ENCODE data around the gene SLCO4A1.

The SLCO4A1 gene

DNA sequence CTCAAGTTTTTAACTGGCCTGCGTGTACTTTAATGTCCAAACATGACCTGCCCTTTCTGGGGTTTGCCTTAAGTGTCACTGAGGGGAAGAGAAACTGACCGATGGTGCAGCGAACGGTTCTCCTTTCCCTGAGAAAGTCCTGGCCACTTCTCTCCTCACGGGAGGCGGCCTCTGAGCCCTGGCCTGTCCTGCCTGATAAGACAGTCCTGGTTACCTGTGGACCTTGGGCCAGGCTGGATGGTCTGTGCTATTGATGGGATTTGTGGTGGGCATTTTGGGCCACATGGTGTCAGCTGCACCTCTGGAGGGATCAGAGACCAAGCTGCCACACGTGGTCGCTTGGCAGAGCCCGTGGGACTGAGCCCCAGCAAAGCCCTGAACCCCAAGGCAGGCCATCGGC lies 54.7 kb downstream of the SLCO4A1 start:
- FAIRE-seq (peak; percentile 67), DNase-seq (ENCODE audit: insufficient read length, low spot score) (no peak)

DNA sequence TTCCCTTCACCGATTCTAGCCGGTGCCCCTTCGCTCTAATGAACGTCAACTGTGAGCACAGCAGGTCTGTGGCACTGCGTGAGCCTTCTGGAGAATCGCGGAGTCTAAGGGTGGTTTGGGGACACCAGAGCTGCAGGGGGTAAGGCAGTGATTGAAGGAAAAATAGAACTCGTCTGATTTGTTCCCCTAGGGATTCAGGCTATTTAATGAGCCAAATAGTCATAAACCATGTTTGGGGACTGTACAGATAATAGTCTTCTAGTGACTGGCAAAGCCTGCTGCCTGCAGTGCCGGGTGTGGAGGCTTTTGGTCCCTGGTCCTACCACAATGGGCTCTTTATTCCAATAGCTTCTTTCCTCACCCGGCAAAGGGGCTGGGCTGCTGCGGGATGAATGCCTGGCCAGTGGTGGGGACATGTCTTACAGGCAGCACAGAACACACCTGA lies 55.2 kb downstream of the SLCO4A1 start:
- DNase-seq (ENCODE audit: insufficient read length, low spot score) = no peak
- peak; percentile 82 for FAIRE-seq

DNA sequence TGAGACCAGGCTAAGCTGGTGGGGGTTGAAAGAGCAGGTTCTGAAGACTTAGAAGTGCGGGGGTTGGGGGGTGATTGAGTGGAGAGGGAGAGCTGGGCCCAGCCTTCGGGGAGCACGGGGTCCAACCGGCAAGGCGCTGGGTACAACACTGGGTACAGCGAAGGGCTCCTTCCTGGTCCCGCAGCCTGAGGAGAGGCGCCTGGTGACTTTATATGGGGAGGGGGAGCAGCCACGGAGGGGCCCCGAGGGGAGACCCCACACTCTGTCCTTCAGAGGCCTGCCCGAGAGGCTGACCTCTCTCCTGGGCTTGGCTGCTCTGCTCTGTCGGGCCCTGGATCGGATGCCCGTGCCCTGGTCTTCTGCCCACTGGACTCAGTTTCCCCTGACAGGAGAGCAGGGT lies 55.9 kb downstream of the SLCO4A1 start:
- DNase-seq (ENCODE audit: insufficient read length, low spot score) (no peak), FAIRE-seq (no peak)

DNA sequence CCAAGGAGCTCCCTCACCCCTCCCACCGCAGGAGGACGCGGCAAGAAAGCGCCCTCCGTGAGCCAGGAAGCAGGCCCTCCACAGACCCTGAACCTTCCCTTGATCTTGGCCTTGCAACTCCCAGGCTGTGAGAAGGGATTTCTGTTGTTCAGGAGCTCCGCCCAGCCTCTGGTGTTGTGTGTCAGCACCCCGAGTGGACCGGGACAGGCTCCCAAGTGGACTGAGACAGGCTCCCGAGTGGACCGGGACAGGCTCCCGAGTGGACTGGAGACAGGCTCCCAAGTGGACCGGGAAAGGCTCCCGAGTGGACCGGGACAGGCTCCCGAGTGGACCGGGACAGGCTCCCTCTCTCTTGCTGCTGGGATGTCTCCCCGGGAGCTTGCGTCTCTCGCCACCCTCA lies 57.0 kb downstream of the SLCO4A1 start:
- FAIRE-seq = no peak
- DNase-seq (ENCODE audit: insufficient read length, low spot score) = no peak

DNA sequence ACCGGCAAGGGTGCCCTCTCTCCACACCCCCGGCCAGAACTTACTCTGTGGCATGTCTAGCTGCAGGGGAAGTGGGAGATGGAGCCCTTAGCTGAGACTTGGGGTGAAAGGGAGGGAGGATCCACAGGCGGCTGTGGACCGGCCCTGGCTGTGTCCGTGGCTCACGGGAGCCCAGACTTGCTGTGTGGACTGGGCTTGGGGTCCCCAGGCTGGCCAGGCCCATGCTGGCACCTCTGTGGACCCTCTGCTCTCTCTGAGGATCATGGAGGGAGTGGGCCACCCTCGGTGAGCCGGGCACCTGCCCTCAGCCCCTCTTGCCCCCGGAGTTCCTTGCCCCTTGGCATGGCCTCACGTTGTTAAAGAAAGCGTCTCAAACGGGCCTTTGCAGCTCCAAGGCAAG lies 57.4 kb downstream of the SLCO4A1 start:
- FAIRE-seq = no peak

DNA sequence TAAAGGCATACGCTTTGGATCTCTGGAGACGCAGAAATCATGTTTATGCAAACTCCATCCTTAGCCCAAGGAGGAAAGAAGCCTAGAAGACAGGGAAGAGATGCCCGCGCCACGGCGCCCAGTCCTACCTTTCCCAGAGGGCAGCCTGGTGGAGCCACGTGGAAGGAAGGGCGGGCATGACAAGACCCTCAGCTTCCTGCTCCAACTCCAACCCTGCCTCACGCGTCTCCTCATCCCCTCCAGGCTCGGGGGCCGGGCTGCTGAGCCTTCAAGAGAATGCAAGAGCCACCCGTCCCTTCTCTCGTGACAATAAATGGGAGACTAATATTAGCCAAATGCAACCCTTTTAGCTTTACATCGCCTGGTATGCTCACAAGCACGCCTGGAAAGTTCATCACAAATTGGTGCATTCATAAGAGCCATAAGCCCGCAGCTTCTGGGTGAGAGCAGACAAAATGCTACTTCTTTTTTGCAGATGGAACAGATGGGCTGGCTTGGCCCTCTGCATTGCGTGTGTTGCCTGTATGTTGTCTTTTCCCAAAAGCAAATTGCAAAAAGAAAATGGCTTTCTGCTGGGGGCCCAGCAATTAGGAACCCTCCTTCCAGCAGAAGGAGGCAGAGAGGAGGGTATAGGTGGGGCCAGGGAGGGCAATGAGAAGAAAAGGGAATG lies 58.1 kb downstream of the SLCO4A1 start:
- DNase-seq (ENCODE audit: insufficient read length, low spot score) (no peak), FAIRE-seq (no peak)

More for the DNA sequence above, 57.4 kb downstream of the SLCO4A1 start:
- no peak for DNase-seq (ENCODE audit: insufficient read length, low spot score)

DNA sequence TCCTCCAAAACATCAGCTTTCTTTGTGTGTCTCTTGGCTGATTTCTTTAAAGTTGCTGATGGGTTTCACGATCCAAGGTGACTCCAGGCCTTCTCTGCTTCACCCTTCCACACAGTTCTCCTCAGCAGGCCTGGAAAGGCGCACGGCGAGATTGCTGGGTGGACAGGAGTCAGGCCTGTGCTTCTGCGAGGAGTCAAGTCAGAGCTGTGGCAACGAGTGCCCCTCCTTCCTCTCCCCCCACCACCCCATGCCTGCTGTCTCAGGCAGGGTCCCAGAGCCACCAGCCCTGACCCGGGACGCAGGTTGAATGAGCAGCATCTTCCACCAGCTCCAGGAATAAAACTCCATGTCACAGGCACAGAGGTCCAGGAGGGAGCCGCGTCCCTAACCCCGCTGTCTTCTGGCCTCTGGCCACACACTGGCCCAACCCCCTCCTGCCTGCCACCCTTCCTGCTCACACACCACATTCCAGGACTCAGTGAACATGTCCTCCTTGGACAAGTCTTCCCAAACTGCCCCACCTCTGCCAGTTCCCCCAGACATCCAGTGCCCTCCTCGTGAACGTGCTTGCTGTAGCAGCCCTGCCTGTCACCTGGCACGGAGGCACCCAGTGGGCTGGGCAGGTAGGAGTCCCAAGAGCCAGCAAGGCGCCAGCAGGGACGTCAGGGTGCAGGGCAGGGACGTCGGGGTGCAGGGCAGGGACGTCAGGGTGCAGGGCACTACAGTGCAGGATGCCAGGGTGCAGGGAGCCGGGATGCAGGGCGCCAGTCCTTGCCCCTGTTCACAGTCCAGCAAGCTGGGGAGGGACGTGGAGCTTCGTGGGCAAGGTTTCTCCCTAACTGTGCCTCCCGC lies 59.1 kb downstream of the SLCO4A1 start:
- DNase-seq (ENCODE audit: insufficient read length, low spot score) = no peak
- peak; percentile 87 for FAIRE-seq

DNA sequence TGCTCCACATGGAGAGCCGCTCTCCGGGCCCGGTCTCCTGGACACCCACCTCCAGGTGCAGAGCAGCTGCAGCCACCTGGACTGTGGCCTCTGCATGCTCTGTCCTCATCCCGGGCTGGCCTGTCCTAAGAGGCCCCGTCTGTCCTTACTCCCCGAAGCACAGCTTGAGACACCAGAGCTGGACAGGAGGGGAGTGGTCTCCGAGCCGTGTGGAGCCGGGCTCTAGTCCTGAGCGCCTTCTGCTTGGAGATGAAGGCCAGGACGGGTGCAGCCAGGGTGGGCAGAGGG lies 59.7 kb downstream of the SLCO4A1 start:
- no peak for FAIRE-seq
- no peak for DNase-seq (ENCODE audit: insufficient read length, low spot score)

DNA sequence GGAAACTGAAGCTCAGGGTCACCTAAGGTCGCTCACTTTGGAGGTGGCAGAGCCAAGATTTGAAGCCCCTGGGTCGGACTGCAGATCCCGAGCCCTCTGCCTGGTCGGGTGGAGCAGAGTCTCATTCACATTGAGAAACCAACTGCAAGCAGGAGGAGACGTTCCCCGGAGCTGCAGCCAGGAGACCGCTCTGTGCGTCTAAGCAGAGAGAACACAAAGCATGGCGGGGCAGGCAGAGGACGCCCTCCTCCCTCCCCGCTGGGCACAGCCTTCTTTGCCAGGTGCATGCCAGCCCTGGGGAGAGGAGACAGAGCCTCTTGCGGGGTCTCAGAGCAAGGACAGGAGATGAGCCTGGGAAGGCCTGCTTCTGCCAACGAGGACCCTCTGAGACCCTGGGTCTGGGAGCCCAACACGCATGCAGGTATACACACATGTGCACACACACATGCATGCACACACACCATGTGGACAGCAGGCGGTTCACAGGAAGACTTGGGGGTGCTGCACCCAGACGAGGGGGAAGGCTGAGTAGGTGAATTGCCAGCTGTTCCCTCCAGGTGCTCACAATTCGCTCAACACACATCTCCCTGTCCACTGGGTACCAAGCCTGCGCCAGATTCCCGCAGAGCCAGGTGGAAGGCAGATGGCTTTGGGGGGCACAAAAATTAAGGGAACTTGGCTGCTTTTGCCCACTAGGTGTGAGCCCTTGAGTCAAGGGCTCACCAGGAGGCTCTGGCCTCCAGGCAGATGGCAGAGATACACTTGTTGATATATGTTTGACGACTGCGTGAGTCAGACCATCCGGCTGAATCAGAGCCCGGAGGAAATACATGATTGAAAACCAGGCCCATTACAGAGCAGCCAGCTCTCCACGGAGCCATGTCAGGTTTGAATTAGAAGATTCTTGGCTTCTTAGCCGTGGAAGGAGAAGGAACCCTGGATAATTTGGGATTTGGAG lies 60.9 kb downstream of the SLCO4A1 start:
- FAIRE-seq (peak; percentile 98), DNase-seq (ENCODE audit: insufficient read length, low spot score) (peak; percentile 100)

DNA sequence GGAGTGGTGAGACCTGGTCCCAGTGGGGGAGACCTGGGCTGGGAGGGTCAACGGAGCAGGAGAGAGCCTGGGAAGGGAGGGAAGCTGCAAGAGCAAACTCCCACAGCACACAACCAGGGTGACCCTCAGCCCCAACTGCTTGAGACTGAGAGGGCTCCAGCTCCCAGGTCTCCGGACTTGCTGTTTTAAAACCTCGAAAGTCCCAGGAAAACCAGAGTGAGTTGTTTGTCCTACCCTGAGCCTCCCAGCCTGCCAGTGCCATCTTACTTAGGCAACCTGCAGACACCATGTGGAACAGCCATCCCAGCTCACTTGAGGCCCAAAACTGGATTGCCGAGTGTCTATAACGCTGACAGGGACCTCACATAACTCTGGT lies 61.5 kb downstream of the SLCO4A1 start:
- DNase-seq (ENCODE audit: insufficient read length, low spot score) = peak; percentile 37
- FAIRE-seq = peak; percentile 13

DNA sequence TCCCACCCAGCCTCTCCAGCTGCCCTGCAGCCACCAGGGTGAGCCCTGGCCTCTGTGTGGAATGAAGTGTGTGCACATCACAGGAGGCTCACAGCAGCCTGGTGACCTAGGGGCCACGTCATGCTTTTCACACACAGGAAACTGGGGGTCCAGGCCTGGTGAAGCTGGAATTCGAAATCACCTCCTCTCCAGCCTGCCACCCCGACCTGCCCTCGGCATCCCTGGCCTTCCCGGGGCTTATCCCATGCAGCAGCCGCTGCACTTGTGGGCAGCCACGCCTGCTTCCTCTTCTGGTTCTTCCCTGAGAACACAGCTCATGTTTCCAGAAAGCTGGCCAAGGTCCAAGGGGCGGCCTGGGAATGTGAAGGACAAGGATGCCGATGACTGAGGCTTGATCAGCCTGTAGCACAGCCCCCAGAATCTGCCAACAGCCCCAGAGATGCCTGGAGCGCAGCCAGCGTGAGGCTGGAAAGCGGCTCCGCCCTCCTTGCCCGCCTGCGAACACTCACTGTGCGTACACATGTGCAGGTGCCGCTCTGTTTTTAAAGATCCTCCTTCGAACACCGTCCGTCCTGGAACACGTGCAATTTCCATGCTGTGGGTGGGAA lies 62.1 kb downstream of the SLCO4A1 start:
- DNase-seq (ENCODE audit: insufficient read length, low spot score) (peak; percentile 87), FAIRE-seq (peak; percentile 99)

DNA sequence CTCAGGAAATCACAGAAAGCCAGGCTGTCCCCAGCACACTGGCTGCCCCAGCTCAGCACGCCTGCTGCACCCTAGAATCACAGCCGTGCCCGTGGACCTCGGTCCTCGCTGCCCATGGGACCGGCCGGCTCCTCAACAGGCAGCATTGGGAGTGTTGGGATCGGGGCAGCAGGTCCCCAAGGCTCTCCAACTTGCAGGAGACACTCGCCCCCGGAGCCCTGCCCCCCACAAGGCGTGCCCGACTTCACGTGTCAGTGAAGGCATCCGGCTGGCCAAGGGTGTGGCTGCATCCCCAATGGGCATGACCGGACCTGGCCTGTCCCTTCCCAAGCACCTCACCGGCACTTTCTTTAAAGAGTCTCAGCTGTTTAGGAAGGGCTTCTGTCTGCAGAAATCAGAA lies 63.3 kb downstream of the SLCO4A1 start:
- FAIRE-seq = no peak

DNA sequence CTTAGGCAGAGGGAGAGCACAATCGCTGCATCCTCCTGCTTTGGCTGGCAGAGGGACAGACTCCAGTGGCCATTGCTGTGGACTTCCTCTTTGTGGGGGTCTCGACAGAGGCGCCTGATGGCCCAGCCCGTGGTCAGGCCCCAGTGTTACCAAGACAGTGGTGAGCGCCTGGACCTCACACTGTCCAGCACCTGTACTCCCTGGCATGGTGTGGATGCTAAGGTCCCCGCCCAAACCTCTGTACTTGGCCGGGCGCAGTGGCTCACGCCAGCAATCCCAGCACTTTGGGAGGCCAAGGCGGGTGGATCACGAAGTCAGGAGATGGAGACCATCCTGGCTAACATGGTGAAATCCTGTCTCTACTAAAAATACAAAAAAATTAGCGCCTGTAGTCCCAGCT lies 64.0 kb downstream of the SLCO4A1 start:
- FAIRE-seq = no peak
- no peak for DNase-seq (ENCODE audit: insufficient read length, low spot score)

More for the DNA sequence above, 63.3 kb downstream of the SLCO4A1 start:
- no peak for DNase-seq (ENCODE audit: insufficient read length, low spot score)

DNA sequence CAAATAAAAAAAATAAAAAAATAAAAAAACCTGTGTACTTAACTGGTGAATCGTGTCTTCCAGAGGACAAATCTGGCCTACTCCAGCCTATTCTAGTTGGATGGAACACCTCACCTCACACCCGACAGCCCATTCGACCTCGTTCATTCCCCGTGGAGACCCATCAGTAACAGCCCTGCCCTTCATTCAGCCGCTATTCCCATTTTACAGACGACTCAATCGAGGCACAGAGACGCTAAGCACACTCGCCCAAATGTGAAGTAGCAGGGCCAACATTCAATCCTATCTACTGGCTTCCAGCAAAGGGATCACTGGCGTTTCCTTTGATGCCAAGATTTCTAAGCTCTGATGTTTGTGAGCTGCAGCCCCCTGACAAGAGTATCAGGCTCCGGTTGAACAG lies 64.6 kb downstream of the SLCO4A1 start:
- no peak for DNase-seq (ENCODE audit: insufficient read length, low spot score)
- FAIRE-seq = peak; percentile 40

DNA sequence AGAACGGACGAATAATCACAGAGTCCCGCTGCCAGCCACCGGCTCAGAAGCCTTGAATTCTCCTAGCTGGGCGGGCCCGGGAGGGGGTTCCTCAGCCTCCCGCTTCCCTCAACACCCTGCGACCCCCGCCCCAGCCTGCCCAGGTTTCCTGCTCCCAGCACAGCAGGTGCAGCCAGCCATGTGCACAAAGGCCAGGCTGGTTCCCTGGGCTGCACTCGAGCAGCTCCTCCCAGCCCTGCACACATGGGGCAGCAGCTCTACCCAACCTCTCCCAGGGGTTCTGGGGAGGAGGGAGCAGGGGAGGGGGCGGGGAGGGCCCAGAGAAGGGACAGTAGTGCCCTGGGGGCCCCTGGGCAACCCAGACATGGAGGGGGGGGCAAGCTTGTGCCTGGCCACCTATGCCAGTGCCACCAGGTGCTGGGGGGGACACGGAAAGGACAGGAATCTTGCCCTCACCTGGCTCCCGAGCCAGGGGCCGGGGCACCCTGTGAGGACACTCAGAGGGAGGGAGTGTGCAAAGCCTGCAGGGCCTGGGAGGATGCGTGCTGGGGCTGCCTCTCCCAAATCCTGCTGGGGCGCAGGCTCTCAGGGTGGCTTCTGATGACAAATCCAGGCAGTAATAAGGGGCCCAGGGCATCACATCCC lies 65.1 kb downstream of the SLCO4A1 start:
- peak; percentile 57 for FAIRE-seq
- no peak for DNase-seq (ENCODE audit: insufficient read length, low spot score)

DNA sequence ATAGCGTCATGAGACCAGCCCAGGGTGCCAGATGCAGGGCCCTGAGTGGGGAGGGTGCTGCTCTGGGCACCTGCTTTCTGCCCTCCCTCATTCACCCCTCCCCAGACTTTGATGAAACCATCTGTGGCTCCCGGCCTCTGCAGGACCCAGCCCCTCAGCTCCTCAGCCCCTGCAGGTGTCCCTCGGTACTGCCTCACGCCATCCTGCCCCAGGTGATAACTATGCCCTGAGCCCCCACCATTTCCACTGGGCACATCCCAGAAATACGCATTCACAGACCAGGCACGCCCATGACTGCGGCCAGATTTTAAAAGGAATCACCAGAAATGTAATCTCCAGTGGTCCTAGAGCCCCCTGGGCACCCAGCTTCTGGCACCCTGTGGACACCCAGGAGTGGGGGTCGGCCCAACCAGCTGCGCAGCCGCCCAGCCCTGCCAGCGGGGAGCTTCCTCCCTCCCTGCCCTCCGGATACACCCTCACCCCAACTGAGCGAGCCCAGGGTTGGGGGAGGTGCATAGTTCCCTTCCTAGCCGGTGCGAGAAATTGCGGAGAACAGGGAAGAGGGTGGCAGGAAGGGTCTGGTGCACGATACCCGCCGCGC lies 65.7 kb downstream of the SLCO4A1 start:
- FAIRE-seq = no peak
- peak; percentile 56 for DNase-seq (ENCODE audit: insufficient read length, low spot score)

DNA sequence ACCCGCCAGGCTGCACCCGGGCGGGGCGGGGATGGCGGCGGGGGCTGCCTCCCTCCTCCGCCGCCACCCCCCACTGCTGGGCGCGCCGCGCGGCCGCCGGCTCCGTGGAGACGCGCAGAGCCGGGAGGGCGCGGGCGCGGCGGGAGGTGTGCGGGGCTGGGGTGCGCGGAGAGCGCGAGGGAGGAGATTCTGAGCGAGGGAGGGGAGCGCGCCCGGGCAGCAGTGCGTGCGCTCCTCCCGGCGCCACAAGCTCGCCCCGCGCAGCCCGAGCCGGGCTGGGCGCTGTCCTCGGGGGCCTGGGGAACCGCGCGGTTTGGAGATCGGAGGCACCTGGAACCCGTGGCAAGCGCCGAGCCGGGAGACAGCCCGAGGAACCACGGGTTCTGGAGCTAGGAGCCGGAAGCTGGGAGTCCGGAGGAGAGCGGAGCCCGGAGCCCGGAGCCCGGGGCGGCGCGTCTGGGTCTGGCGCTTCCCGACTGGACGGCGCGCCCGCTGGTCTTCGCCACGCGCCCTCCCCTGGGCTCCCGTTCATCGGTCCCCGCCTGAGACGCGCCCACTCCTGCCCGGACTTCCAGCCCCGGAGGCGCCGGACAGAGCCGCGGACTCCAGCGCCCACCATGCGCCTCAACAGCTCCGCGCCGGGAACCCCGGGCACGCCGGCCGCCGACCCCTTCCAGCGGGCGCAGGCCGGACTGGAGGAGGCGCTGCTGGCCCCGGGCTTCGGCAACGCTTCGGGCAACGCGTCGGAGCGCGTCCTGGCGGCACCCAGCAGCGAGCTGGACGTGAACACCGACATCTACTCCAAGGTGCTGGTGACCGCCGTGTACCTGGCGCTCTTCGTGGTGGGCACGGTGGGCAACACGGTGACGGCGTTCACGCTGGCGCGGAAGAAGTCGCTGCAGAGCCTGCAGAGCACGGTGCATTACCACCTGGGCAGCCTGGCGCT lies 66.6 kb downstream of the SLCO4A1 start, which contains the start of gene NTSR1:
Gene NTSR1 (plus strand): TSS at position 246 of the 946 bp plus-strand sequence. CDS start 372 bp downstream, at position 618.
- FAIRE-seq (peak; percentile 94), DNase-seq (ENCODE audit: insufficient read length, low spot score) (no peak)

DNA sequence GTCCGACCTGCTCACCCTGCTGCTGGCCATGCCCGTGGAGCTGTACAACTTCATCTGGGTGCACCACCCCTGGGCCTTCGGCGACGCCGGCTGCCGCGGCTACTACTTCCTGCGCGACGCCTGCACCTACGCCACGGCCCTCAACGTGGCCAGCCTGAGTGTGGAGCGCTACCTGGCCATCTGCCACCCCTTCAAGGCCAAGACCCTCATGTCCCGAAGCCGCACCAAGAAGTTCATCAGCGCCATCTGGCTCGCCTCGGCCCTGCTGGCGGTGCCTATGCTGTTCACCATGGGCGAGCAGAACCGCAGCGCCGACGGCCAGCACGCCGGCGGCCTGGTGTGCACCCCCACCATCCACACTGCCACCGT lies 67.2 kb downstream of the SLCO4A1 start:
- FAIRE-seq (peak; percentile 94), DNase-seq (ENCODE audit: insufficient read length, low spot score) (no peak)
